Calu3 (cell line): ENCODE results near the gene ABR. TPM values are rescaled to one million over a fixed set of nuclear protein-coding genes. Genes with fewer than 3 reads are reported as not detected.
"Not testable (repeated sequence)": the region's sequence is repeated elsewhere in the genome, so short reads cannot be mapped to it uniquely, and the experiment has no call there.

Experiments used
- BruUV-seq: library from RNA; stranded (reverse); fragments of 400-500 nt; replicated peaks from 2 replicates; lab custom pipeline; 2021; lab: Mats Ljungman, UMichigan
- CTCF ChIA-PET: fragments of 300-600 bp; sonication (Branson Sonifier 250); formaldehyde crosslinking; loops from one replicate; lab custom pipeline; 2022; ENCODE audit warnings: antibody characterized with exemption; lab: Charles Lee
- DNase-seq: peaks from one replicate; pipeline ENCODE4 v3.0.0; 2022
- H3K27ac Mint-ChIP-seq: one replicate; pipeline ENCODE4 v1.8.0; 2022; ENCODE audit warnings: mixed read lengths; ENCODE audit not compliant: unreplicated experiment
- H3K27me3 Mint-ChIP-seq: one replicate; pipeline ENCODE4 v1.8.0; 2022; ENCODE audit warnings: mixed read lengths; ENCODE audit not compliant: unreplicated experiment
- H3K36me3 Mint-ChIP-seq: one replicate; pipeline ENCODE4 v1.8.0; 2022; ENCODE audit warnings: mild to moderate bottlenecking, moderate library complexity, mixed read lengths; ENCODE audit not compliant: insufficient read depth, unreplicated experiment
- H3K4me1 Mint-ChIP-seq: one replicate; pipeline ENCODE4 v1.8.0; 2022; ENCODE audit warnings: mild to moderate bottlenecking, low read depth, mixed read lengths; ENCODE audit not compliant: unreplicated experiment
- H3K4me3 Mint-ChIP-seq: one replicate; pipeline ENCODE4 v1.8.0; 2022; ENCODE audit warnings: mild to moderate bottlenecking, low read depth, moderate library complexity, mixed read lengths; ENCODE audit not compliant: unreplicated experiment
- H3K9me3 Mint-ChIP-seq: one replicate; pipeline ENCODE4 v1.8.0; 2022; ENCODE audit warnings: low read depth, mixed read lengths; ENCODE audit not compliant: unreplicated experiment
- CTCF ChIP-seq: fragments of 200-600 bp; IDR thresholded peaks from one replicate; pipeline ENCODE4 v1.8.0; 2022; ENCODE audit warnings: antibody characterized with exemption; ENCODE audit not compliant: unreplicated experiment
- intact Hi-C: fragments of 100-400 bp; cut with micrococcal nuclease; formaldehyde crosslinking; loops from one replicate; pipeline ENCODE4 v1.10.0; 2022; ENCODE audit not compliant: unreplicated experiment
- total RNA-seq: library from RNA; stranded (reverse); gene quantifications from 2 replicates; pipeline ENCODE4 v1.2.3, GENCODE V29; 2022

The ABR gene
- total RNA-seq, 1 experiment from 2014 or later, result 92.7 TPM

- no TSS peak for BruUV-seq
- CTCF ChIA-PET, result interaction anchor here (0.7 kb wide), 1 partner anchor 1386 kb away, joined by 3 read pairs; no protein-coding TSS in a partner anchor
- intact Hi-C loops, result no loop called here
- H3K27me3 Mint-ChIP-seq, result peaks cover 6% of the 10 kb centered on the region
- no peaks in the 10 kb centered on the region for H3K9me3 Mint-ChIP-seq
- no peak overlapping the region for H3K27ac Mint-ChIP-seq
- no peak for TF ChIP-seq CTCF
- no peak overlapping the region for H3K4me3 Mint-ChIP-seq
- peaks cover 6% of the 10 kb centered on the region for H3K4me1 Mint-ChIP-seq
- peak; percentile 16 for DNase-seq
- H3K36me3 Mint-ChIP-seq, result no peaks in the 10 kb centered on the region
These were observed 206.7 kb downstream of the ABR start for GRCh38 chr17:973053-973452.

GRCh38 chr17:971861-972260 lies 207.9 kb downstream of the ABR start:
- H3K36me3 Mint-ChIP-seq, H3K4me1 Mint-ChIP-seq, DNase-seq, H3K4me3 Mint-ChIP-seq, CTCF ChIA-PET, intact Hi-C loops, H3K27me3 Mint-ChIP-seq, H3K27ac Mint-ChIP-seq, BruUV-seq, H3K9me3 Mint-ChIP-seq: not testable (repeated sequence)

- Mint-ChIP-seq H3K4me1 (peaks cover 6% of the 10 kb centered on the region), H3K27me3 (no peaks in the 10 kb centered on the region), H3K9me3 (no peaks in the 10 kb centered on the region), H3K27ac (no peak overlapping the region), H3K36me3 (no peaks in the 10 kb centered on the region), H3K4me3 (no peak overlapping the region)
- no peak for TF ChIP-seq CTCF
- CTCF ChIA-PET, result no interaction called here
- no peak for DNase-seq
- BruUV-seq, result no TSS peak
- intact Hi-C loops, result no loop called here
These were observed 209.4 kb downstream of the ABR start for GRCh38 chr17:970364-970763.

GRCh38 chr17:969811-970355 lies 209.9 kb downstream of the ABR start:
- H3K4me1 Mint-ChIP-seq, result peaks cover 6% of the 10 kb centered on the region
- H3K27ac Mint-ChIP-seq, result no peak overlapping the region
- DNase-seq, result no peak
- H3K36me3 Mint-ChIP-seq, result no peaks in the 10 kb centered on the region
- H3K9me3 Mint-ChIP-seq, result no peaks in the 10 kb centered on the region
- CTCF ChIA-PET, result interaction anchor here (0.6 kb wide), 1 partner anchor 190 kb away, joined by 4 read pairs; no protein-coding TSS in a partner anchor
- intact Hi-C loops, result no loop called here
- no peaks in the 10 kb centered on the region for H3K27me3 Mint-ChIP-seq
- no peak overlapping the region for H3K4me3 Mint-ChIP-seq
- BruUV-seq, result no TSS peak
- TF ChIP-seq CTCF, result no peak
